T-cell (primary cell): ENCODE data around the gene PYGB. TPM values are rescaled to one million over a fixed set of nuclear protein-coding genes. Genes with fewer than 3 reads are reported as not detected.

ENCODE experiments used
- ATAC-seq, 4 experiments: fragments of 200-7000 bp in 3 of 4; fragments of 150-1000 bp in 1 of 4; cut with Tn5 transposase; replicated peaks in 1 of 4; 1 replicate in 3 of 4; 2 replicates in 1 of 4; pipeline ENCODE4 v1.10.0; 2021; ENCODE audit warnings: moderate library complexity in 3 of 4, mild to moderate bottlenecking in 2 of 4, moderate number of reproducible peaks in 1 of 4
- CTCF ChIA-PET, 2 donors: fragments of 300-600 bp; sonication (Branson Sonifier 250); formaldehyde crosslinking; loops; one replicate each; lab custom pipeline; 2022; ENCODE audit warnings: antibody characterized with exemption in 2 of 2; lab: Charles Lee
- POLR2A ChIA-PET, 2 donors: fragments of 300-600 bp; sonication (Branson Sonifier 250); formaldehyde crosslinking; loops; one replicate each; lab custom pipeline; 2022; ENCODE audit warnings: antibody characterized with exemption in 2 of 2; lab: Charles Lee
- DNase-seq, 35 experiments: peaks; one replicate each; pipeline versions ENCODE4 v3.0.0 to v3.0.0-alpha.2; 2013 to 2023
- H3K27ac ChIP-seq: one replicate; pipeline ENCODE4 v1.5.1; 2013; ENCODE audit warnings: low read length
- H3K27me3 ChIP-seq, 2 experiments: replicated peaks in 1 of 2; 1 replicate in 1 of 2; 2 replicates in 1 of 2; pipeline versions ENCODE4 v1.6.1 to v1.7.0; 2013; ENCODE audit warnings: low read length in 1 of 2, mixed read lengths in 1 of 2; ENCODE audit not compliant: control insufficient read depth in 2 of 2, insufficient read depth in 2 of 2; ENCODE audit errors: extremely low read depth in 1 of 2
- H3K36me3 ChIP-seq, 2 donors: 1 replicate in 1 of 2; 2 replicates in 1 of 2; pipeline versions ENCODE4 v1.6.1 to v1.7.0; 2013; ENCODE audit warnings: low read length in 1 of 2; ENCODE audit not compliant: control insufficient read depth in 2 of 2, insufficient read depth in 1 of 2; ENCODE audit errors: extremely low read depth in 1 of 2
- H3K4me1 ChIP-seq, 2 experiments: 1 replicate in 1 of 2; 2 replicates in 1 of 2; pipeline versions ENCODE4 v1.6.1 to v1.7.0; 2013; ENCODE audit warnings: low read length in 2 of 2, mixed read lengths in 1 of 2; ENCODE audit not compliant: insufficient read depth in 2 of 2, control insufficient read depth in 1 of 2; ENCODE audit errors: extremely low read depth in 1 of 2
- H3K4me3 ChIP-seq, 2 donors: 1 replicate in 1 of 2; 2 replicates in 1 of 2; pipeline versions ENCODE4 v1.5.1 to v1.7.0; 2013; ENCODE audit warnings: mild to moderate bottlenecking in 2 of 2, low read length in 1 of 2, moderate library complexity in 1 of 2; ENCODE audit not compliant: control insufficient read depth in 1 of 2; ENCODE audit errors: extremely low read depth in 1 of 2
- H3K9me3 ChIP-seq: 2 replicates; pipeline ENCODE4 v1.7.0; 2013
- H3K27ac Mint-ChIP-seq, 2 donors: one replicate each; pipeline ENCODE4 v1.8.0; 2020 to 2021; ENCODE audit warnings: mild to moderate bottlenecking in 2 of 2, mixed read lengths in 2 of 2
- H3K27me3 Mint-ChIP-seq, 2 donors: one replicate each; pipeline ENCODE4 v1.8.0; 2021 to 2022; ENCODE audit warnings: mixed read lengths in 2 of 2
- H3K36me3 Mint-ChIP-seq: one replicate; pipeline ENCODE4 v1.8.0; 2021; ENCODE audit warnings: mixed read lengths
- H3K4me1 Mint-ChIP-seq, 3 donors: one replicate each; pipeline ENCODE4 v1.8.0; 2020 to 2022; ENCODE audit warnings: mixed read lengths in 3 of 3, mild to moderate bottlenecking in 1 of 3
- H3K4me3 Mint-ChIP-seq, 3 donors: one replicate each; pipeline ENCODE4 v1.8.0; 2020 to 2022; ENCODE audit warnings: mild to moderate bottlenecking in 3 of 3, mixed read lengths in 3 of 3, moderate library complexity in 3 of 3
- H3K9me3 Mint-ChIP-seq, 3 donors: one replicate each; pipeline ENCODE4 v1.8.0; 2020 to 2022; ENCODE audit warnings: mixed read lengths in 3 of 3
- WGBS: methylation state at CpG from one replicate; pipeline ENCODE4 v1.1.5; 2013; ENCODE audit warnings: missing lambda C conversion rate; ENCODE audit not compliant: insufficient coverage; 5-methylcytosine and 5-hydroxymethylcytosine counted together
- total RNA-seq, 35 experiments: library from RNA in 6 of 35; stranded (reverse) in 6 of 35; fragments of 120-200 nt in 1 of 35; gene quantifications; one replicate each; pipeline versions ENCODE4 v1.2.1 to v1.2.4 and lab custom pipeline; 2013 to 2026

PYGB gene
- total RNA-seq, 5 donors from 2014 or later (not counting 1 experiment from before 2014, with no cell fraction given), result 29.7 to 53.4 (median 36.5) TPM

DNA sequence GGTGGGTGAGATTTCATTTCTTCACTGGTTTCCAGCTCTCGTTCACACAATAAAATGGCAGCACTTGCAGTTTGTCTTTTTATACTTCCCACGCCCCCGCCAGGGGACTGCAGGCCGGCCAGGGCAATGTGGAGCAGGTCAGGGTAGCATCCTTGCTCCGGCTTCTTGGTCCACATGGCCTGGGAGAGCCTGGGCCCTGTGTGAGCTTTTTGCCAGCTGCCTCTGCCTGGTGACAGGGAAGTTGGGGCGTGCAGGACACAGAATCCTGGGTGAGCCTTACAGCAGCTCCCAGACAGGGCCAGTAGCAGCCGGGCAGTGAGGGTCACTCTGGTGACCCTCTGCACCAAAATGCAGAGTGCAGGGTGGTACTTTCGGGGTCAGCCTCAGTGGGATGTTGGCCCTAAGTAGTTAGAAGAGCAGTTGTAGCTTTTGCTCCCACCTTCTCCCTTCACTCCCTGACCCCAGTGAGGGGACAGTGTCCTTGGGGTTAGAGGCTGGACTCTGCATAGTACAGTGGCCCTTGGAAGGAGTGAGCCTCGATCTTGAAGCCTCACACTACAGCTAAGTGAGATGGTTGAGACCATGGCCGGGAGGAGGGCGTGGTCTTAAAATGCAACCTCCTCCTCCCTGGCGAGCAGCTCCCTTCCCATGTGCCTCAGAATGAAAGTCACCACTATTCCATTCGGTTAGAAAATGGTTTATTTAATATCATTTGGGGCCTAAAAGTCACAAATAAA lies 23.8 kb downstream of the PYGB start:
- peaks cover 0 to 8% (median 4%) of the 10 kb centered on the region in 3 donors for H3K4me1 Mint-ChIP-seq
- Histone ChIP-seq H3K9me3 (no peaks in the 10 kb centered on the region), H3K27ac (no peak overlapping the region), H3K27me3 (no peaks in the 10 kb centered on the region), H3K4me3 (no peak overlapping the region), H3K4me1 (peaks cover 0 to 3% of the 10 kb centered on the region in 2 experiments), H3K36me3 (peaks cover 17 to 63% of the 10 kb centered on the region in 2 donors)
- CTCF ChIA-PET, result no interaction called here
- POLR2A ChIA-PET, result no interaction called here
- H3K4me3 Mint-ChIP-seq, result no peak overlapping the region
- H3K9me3 Mint-ChIP-seq, result no peaks in the 10 kb centered on the region
- H3K36me3 Mint-ChIP-seq, result peaks cover 50% of the 10 kb centered on the region
- 97% methylated on average over 7 of the region's 13 CpGs for whole genome bisulfite sequencing
- H3K27me3 Mint-ChIP-seq, result no peaks in the 10 kb centered on the region
- ATAC-seq, result no peak
- peak in 1 of 35 experiments; percentile 18 for DNase-seq
- H3K27ac Mint-ChIP-seq, result no peak overlapping the region

GRCh38 chr20:25272223-25273000 lies 24.5 kb downstream of the PYGB start:
- Mint-ChIP-seq H3K4me3 (no peak overlapping the region), H3K27ac (no peak overlapping the region), H3K4me1 (peaks cover 0 to 3% (median 0%) of the 10 kb centered on the region in 3 donors), H3K36me3 (peaks cover 45% of the 10 kb centered on the region), H3K27me3 (no peaks in the 10 kb centered on the region), H3K9me3 (no peaks in the 10 kb centered on the region)
- CTCF ChIA-PET, result interaction anchor here in 1 of 2 donors (0.6 kb wide), 1 partner anchor 16 kb away, joined by 3 read pairs; no protein-coding TSS in a partner anchor
- H3K36me3 ChIP-seq, result peaks cover 19 to 71% of the 10 kb centered on the region in 2 donors
- ATAC-seq (no peak), DNase-seq (peak in 3 of 35 experiments; percentile 1 to 12 (median 9))
- H3K4me1 ChIP-seq, result peaks cover 0 to 2% of the 10 kb centered on the region in 2 experiments
- H3K9me3 ChIP-seq, result no peaks in the 10 kb centered on the region
- H3K4me3 ChIP-seq, result no peak overlapping the region
- no peaks in the 10 kb centered on the region for H3K27me3 ChIP-seq
- POLR2A ChIA-PET, result no interaction called here
- no peak overlapping the region for H3K27ac ChIP-seq
- 95% methylated on average over 7 of the region's 19 CpGs for WGBS

GRCh38 chr20:25273046-25273445 lies 25.2 kb downstream of the PYGB start:
- peaks cover 45% of the 10 kb centered on the region for H3K36me3 Mint-ChIP-seq
- ATAC-seq (no peak), DNase-seq (peak in 3 of 35 experiments; percentile 0 to 15 (median 10))
- Histone ChIP-seq H3K4me3 (no peak overlapping the region), H3K9me3 (no peaks in the 10 kb centered on the region), H3K27ac (no peak overlapping the region), H3K27me3 (no peaks in the 10 kb centered on the region), H3K4me1 (no peaks in the 10 kb centered on the region), H3K36me3 (peaks cover 22 to 77% of the 10 kb centered on the region in 2 donors)
- no peak overlapping the region for H3K4me3 Mint-ChIP-seq
- no peak overlapping the region for H3K27ac Mint-ChIP-seq
- POLR2A ChIA-PET, result no interaction called here
- WGBS, result 96% methylated on average over 7 of the region's 10 CpGs
- no peaks in the 10 kb centered on the region for H3K27me3 Mint-ChIP-seq
- no peaks in the 10 kb centered on the region for H3K9me3 Mint-ChIP-seq
- no peaks in the 10 kb centered on the region for H3K4me1 Mint-ChIP-seq
- CTCF ChIA-PET, result no interaction called here

GRCh38 chr20:25273541-25274358 lies 25.9 kb downstream of the PYGB start:
- Mint-ChIP-seq H3K27ac (no peak overlapping the region), H3K4me3 (no peak overlapping the region), H3K4me1 (no peaks in the 10 kb centered on the region), H3K27me3 (no peaks in the 10 kb centered on the region), H3K9me3 (no peaks in the 10 kb centered on the region), H3K36me3 (peaks cover 42% of the 10 kb centered on the region)
- ATAC-seq, result no peak
- no peak overlapping the region for H3K27ac ChIP-seq
- no peaks in the 10 kb centered on the region for H3K4me1 ChIP-seq
- no peak overlapping the region for H3K4me3 ChIP-seq
- H3K36me3 ChIP-seq, result peaks cover 23 to 83% of the 10 kb centered on the region in 2 donors
- ChIA-PET POLR2A (no interaction called here), CTCF (no interaction called here)
- H3K9me3 ChIP-seq, result no peaks in the 10 kb centered on the region
- no peaks in the 10 kb centered on the region for H3K27me3 ChIP-seq
- WGBS, result 99% methylated on average over 9 of the region's 20 CpGs
- peak in 2 of 35 experiments; percentile 11 to 22 for DNase-seq

DNA sequence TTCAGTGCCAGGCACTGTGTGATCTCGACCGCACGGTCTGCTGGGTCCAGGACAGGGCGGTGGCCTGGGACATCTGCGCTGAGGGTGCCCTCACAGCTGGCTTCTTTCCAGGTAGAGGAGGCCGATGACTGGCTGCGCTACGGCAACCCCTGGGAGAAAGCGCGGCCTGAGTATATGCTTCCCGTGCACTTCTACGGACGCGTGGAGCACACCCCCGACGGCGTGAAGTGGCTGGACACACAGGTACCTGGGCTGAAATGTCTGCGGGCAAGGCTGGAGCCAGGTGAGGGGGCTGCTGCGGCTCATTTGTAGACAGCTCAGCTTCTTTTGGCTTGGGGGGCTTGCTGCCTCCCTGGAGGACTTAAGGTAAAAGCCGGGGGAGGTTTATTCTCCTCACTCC lies 26.6 kb downstream of the PYGB start:
- H3K4me1 ChIP-seq, result no peaks in the 10 kb centered on the region
- H3K4me1 Mint-ChIP-seq, result no peaks in the 10 kb centered on the region
- DNase-seq (peak in 1 of 35 experiments; percentile 20), ATAC-seq (no peak)
- H3K4me3 Mint-ChIP-seq, result no peak overlapping the region
- no peaks in the 10 kb centered on the region for H3K27me3 ChIP-seq
- H3K9me3 ChIP-seq, result no peaks in the 10 kb centered on the region
- CTCF ChIA-PET, result no interaction called here
- H3K9me3 Mint-ChIP-seq, result no peaks in the 10 kb centered on the region
- peaks cover 24 to 83% of the 10 kb centered on the region in 2 donors for H3K36me3 ChIP-seq
- 98% methylated on average over 18 of the region's 20 CpGs for WGBS
- POLR2A ChIA-PET, result no interaction called here
- no peak overlapping the region for H3K27ac Mint-ChIP-seq
- H3K27me3 Mint-ChIP-seq, result no peaks in the 10 kb centered on the region
- H3K27ac ChIP-seq, result no peak overlapping the region
- no peak overlapping the region for H3K4me3 ChIP-seq
- peaks cover 36% of the 10 kb centered on the region for H3K36me3 Mint-ChIP-seq
